Naive thymus-derived CD4-positive, alpha-beta T cell (primary cell): ENCODE data around the gene OR6C6. TPM values are rescaled to one million over a fixed set of nuclear protein-coding genes. Genes with fewer than 3 reads are reported as not detected.

Experiments used
- ATAC-seq: fragments of 150-1000 bp; cut with Tn5 transposase; 2 replicates; pipeline ENCODE4 v1.10.0; 2021; ENCODE audit warnings: mild to moderate bottlenecking, moderate library complexity
- CTCF ChIA-PET: fragments of 350-600 bp; sonication (Branson Sonifier 250); formaldehyde crosslinking; loops from one replicate; lab custom pipeline; 2021; ENCODE audit warnings: antibody characterized with exemption; lab: Charles Lee
- POLR2A ChIA-PET: fragments of 350-600 bp; sonication (Branson Sonifier 250); formaldehyde crosslinking; loops from one replicate; lab custom pipeline; 2021; ENCODE audit warnings: antibody characterized with exemption, inconsistent platforms; lab: Charles Lee
- DNase-seq, 9 donors: peaks; one replicate each; pipeline versions ENCODE4 v3.0.0 to v3.0.0-alpha.2; 2020 to 2022; ENCODE audit warnings: mixed read lengths in 1 of 9
- H3K27ac ChIP-seq: one replicate; pipeline ENCODE4 v1.7.0; 2013; ENCODE audit warnings: mild to moderate bottlenecking, low read depth, low read length, moderate library complexity
- H3K27me3 ChIP-seq, 2 donors: one replicate each; pipeline ENCODE4 v1.7.0; 2013; ENCODE audit warnings: low read length in 2 of 2, mild to moderate bottlenecking in 2 of 2, moderate library complexity in 2 of 2; ENCODE audit not compliant: control insufficient read depth in 2 of 2, insufficient read depth in 2 of 2
- H3K36me3 ChIP-seq, 3 experiments: 1 replicate in 2 of 3; 2 replicates in 1 of 3; pipeline ENCODE4 v1.7.0; 2013; ENCODE audit warnings: low read length in 3 of 3, mild to moderate bottlenecking in 3 of 3, moderate library complexity in 1 of 3; ENCODE audit not compliant: insufficient read depth in 3 of 3, control insufficient read depth in 2 of 3
- H3K4me1 ChIP-seq, 2 donors: one replicate each; pipeline ENCODE4 v1.7.0; 2013; ENCODE audit warnings: low read length in 2 of 2, mild to moderate bottlenecking in 2 of 2, moderate library complexity in 1 of 2; ENCODE audit not compliant: control insufficient read depth in 2 of 2, insufficient read depth in 2 of 2
- H3K4me3 ChIP-seq: 2 replicates; pipeline ENCODE4 v1.7.0; 2013; ENCODE audit warnings: mild to moderate bottlenecking, low read length
- H3K9me3 ChIP-seq, 3 experiments: 1 replicate in 2 of 3; 2 replicates in 1 of 3; pipeline ENCODE4 v1.7.0; 2013; ENCODE audit warnings: low read length in 3 of 3; ENCODE audit not compliant: control insufficient read depth in 2 of 3
- H3K27ac Mint-ChIP-seq, 9 donors: one replicate each; pipeline ENCODE4 v1.8.0; 2020 to 2022; ENCODE audit warnings: mixed read lengths in 9 of 9, mild to moderate bottlenecking in 8 of 9, moderate library complexity in 5 of 9, inconsistent platforms in 2 of 9
- H3K27me3 Mint-ChIP-seq, 5 donors: one replicate each; pipeline ENCODE4 v1.8.0; 2021 to 2022; ENCODE audit warnings: mixed read lengths in 5 of 5, mild to moderate bottlenecking in 1 of 5
- H3K36me3 Mint-ChIP-seq, 5 donors: one replicate each; pipeline ENCODE4 v1.8.0; 2020 to 2022; ENCODE audit warnings: mixed read lengths in 5 of 5, mild to moderate bottlenecking in 3 of 5, inconsistent platforms in 1 of 5
- H3K4me1 Mint-ChIP-seq, 7 donors: one replicate each; pipeline ENCODE4 v1.8.0; 2020 to 2022; ENCODE audit warnings: mixed read lengths in 7 of 7, mild to moderate bottlenecking in 3 of 7, inconsistent platforms in 1 of 7
- H3K4me3 Mint-ChIP-seq, 10 donors: one replicate each; pipeline ENCODE4 v1.8.0; 2020 to 2022; ENCODE audit warnings: mild to moderate bottlenecking in 10 of 10, mixed read lengths in 10 of 10, moderate library complexity in 6 of 10, inconsistent platforms in 2 of 10
- H3K9me3 Mint-ChIP-seq, 11 donors: one replicate each; pipeline ENCODE4 v1.8.0; 2020 to 2022; ENCODE audit warnings: mixed read lengths in 11 of 11, mild to moderate bottlenecking in 4 of 11, inconsistent platforms in 1 of 11, moderate library complexity in 1 of 11
- intact Hi-C, 2 donors: fragments of 100-400 bp; cut with micrococcal nuclease; formaldehyde crosslinking; loops; one replicate each; pipeline ENCODE4 v1.15.1; 2023
- polyA plus RNA-seq, 2 donors: library from polyadenylated mRNA; unstranded; fragments of 300-500 nt; fragmentation: Illumina TruSeq; gene quantifications; one replicate each; pipeline ENCODE4 v1.2.3, GENCODE V29; 2021
- total RNA-seq, 6 experiments: library from RNA in 5 of 6; stranded (reverse) in 5 of 6; gene quantifications; 1 replicate in 5 of 6; 2 replicates in 1 of 6; pipeline ENCODE4 v1.2.3 and lab custom pipeline; 2021 to 2026

OR6C6 gene
- total and polyA plus RNA-seq, 7 experiments from 2014 or later = not detected

DNA sequence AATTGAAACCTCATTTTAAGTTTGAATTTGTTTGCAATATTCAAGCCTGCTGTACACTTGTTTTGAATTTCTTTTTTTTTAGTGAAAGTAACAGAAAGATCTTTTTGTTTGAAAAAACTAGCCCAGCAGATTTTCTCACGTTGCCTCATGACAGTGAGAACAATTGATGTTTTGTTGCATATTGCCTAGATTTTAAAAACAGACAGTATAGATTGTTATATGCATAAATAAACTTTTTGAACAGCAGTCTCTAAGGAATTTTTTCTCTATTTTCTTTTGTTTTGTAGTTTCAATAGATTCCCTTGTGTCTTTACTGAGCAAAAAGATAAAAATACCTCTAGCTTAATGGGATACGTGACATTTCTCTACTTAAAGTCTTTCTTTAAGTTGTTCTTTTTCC lies 15.4 kb downstream of the OR6C6 start:
- no peaks in the 10 kb centered on the region for H3K9me3 ChIP-seq
- no peak overlapping the region for H3K4me3 ChIP-seq
- Mint-ChIP-seq H3K27ac (no peak overlapping the region), H3K9me3 (peaks cover 0 to 10% (median 0%) of the 10 kb centered on the region in 11 donors), H3K36me3 (no peaks in the 10 kb centered on the region), H3K4me1 (no peaks in the 10 kb centered on the region), H3K4me3 (no peak overlapping the region), H3K27me3 (peaks cover 0 to 44% (median 33%) of the 10 kb centered on the region in 5 donors)
- H3K4me1 ChIP-seq = no peaks in the 10 kb centered on the region
- H3K27ac ChIP-seq = no peak overlapping the region
- no peak for DNase-seq
- POLR2A ChIA-PET = no interaction called here
- intact Hi-C loops = no loop called here
- H3K27me3 ChIP-seq = peaks cover 0 to 4% of the 10 kb centered on the region in 2 donors
- H3K36me3 ChIP-seq = no peaks in the 10 kb centered on the region
- ATAC-seq = no peak
- CTCF ChIA-PET = no interaction called here

DNA sequence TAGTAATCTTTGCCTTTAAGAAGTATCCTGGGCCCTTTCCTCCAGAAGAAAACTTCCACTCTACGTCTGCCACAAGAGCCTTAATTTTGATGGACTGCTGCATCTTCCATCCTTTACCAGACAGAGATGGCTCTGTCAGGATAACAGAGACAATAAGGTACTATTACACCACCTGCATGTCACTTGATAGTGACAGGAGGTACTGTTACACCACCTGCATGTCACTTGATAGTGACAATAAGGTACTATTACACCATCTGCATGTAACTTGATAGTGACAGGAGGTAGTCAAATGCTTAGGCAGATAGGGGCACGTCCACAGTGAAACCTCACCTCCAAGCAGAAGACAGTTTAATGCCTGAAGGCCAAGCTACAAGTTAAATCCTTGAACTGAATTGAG lies 38.1 kb downstream of the OR6C6 start:
- Mint-ChIP-seq H3K27me3 (peaks cover 3 to 29% (median 9%) of the 10 kb centered on the region in 5 donors), H3K27ac (no peak overlapping the region), H3K4me3 (no peak overlapping the region), H3K9me3 (no peaks in the 10 kb centered on the region), H3K4me1 (no peaks in the 10 kb centered on the region), H3K36me3 (no peaks in the 10 kb centered on the region)
- H3K9me3 ChIP-seq = no peaks in the 10 kb centered on the region
- no peaks in the 10 kb centered on the region for H3K4me1 ChIP-seq
- POLR2A ChIA-PET = no interaction called here
- no peak for DNase-seq
- peaks cover 0 to under 1% of the 10 kb centered on the region in 2 donors for H3K27me3 ChIP-seq
- no peak for ATAC-seq
- H3K4me3 ChIP-seq = no peak overlapping the region
- H3K27ac ChIP-seq = no peak overlapping the region
- CTCF ChIA-PET = no interaction called here
- no peaks in the 10 kb centered on the region for H3K36me3 ChIP-seq
- intact Hi-C loops = no loop called here

DNA sequence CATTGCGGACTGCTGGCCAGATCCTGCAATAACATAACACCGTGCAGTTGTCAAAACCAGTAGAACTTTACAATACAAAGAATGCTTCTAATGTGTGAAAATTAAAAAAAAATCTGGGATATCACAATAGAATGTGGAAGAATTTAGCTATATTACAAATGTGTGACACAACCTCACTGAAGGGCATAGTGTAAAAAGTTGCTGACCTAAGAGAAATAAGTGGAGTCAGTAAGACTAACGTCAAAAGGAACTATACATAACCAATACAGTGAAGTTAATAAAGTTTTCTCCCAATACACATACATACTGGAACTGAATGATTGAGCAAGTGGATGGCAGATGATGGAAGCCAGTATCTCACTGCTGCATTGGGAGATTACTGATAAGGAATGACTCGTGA lies 39.5 kb downstream of the OR6C6 start:
- H3K27me3 ChIP-seq = peaks cover 0 to 5% of the 10 kb centered on the region in 2 donors
- no peaks in the 10 kb centered on the region for H3K9me3 Mint-ChIP-seq
- H3K36me3 ChIP-seq = no peaks in the 10 kb centered on the region
- no peaks in the 10 kb centered on the region for H3K9me3 ChIP-seq
- DNase-seq (no peak), ATAC-seq (no peak)
- H3K4me3 ChIP-seq = no peak overlapping the region
- H3K27me3 Mint-ChIP-seq = peaks cover 3 to 21% (median 9%) of the 10 kb centered on the region in 5 donors
- H3K36me3 Mint-ChIP-seq = no peaks in the 10 kb centered on the region
- H3K27ac Mint-ChIP-seq = no peak overlapping the region
- no peak overlapping the region for H3K4me3 Mint-ChIP-seq
- ChIA-PET POLR2A (no interaction called here), CTCF (no interaction called here)
- intact Hi-C loops = no loop called here
- no peaks in the 10 kb centered on the region for H3K4me1 Mint-ChIP-seq
- H3K27ac ChIP-seq = no peak overlapping the region
- H3K4me1 ChIP-seq = no peaks in the 10 kb centered on the region

DNA sequence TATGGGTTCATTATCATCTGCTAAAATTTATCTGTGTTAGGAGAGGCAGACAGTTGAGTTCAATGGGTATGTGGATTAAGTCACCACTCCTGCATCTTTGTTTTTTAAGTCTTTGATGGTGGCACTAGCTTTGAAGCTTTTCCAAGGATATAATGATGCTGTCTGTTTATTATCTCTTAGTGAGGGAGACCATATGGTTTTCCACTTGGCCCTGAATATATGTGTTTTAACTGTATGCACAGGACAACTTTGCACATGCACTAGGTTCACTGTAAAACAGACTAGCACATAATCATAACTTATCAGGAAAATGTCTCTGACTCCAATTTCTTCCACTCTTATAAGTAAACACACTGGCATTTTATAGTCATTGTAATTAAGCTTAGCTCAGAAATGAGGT lies 43.1 kb downstream of the OR6C6 start:
- Histone ChIP-seq H3K4me1 (no peaks in the 10 kb centered on the region), H3K9me3 (no peaks in the 10 kb centered on the region), H3K27ac (no peak overlapping the region), H3K4me3 (no peak overlapping the region), H3K27me3 (peaks cover 0 to 5% of the 10 kb centered on the region in 2 donors), H3K36me3 (no peaks in the 10 kb centered on the region)
- intact Hi-C loops = no loop called here
- Mint-ChIP-seq H3K4me1 (no peaks in the 10 kb centered on the region), H3K9me3 (no peaks in the 10 kb centered on the region), H3K27ac (no peak overlapping the region), H3K36me3 (peaks cover 0 to 3% (median 0%) of the 10 kb centered on the region in 5 donors), H3K4me3 (no peak overlapping the region), H3K27me3 (peaks cover 11 to 26% (median 15%) of the 10 kb centered on the region in 5 donors)
- ChIA-PET CTCF (no interaction called here), POLR2A (no interaction called here)
- no peak for DNase-seq
- ATAC-seq = no peak

DNA sequence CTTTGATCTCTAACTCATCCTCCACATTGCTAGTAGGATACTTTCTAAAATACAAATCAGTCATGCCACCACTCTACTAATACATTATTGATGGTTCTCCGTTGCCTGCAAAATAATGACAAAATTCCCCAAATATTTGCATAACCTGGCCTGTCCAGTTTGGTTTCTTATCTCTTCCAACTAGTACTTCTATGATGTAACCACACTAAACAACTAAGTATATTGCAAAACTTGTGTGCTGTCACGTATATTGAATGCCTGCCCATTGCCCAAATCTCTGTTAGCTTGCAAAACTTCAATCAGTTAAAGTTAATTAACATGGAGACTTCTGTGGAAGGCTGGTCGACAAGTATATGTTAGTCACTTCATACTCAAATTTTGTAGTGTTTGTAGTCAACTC lies 45.4 kb downstream of the OR6C6 start:
- no peak overlapping the region for H3K27ac Mint-ChIP-seq
- no peak for ATAC-seq
- H3K9me3 Mint-ChIP-seq = no peaks in the 10 kb centered on the region
- H3K36me3 ChIP-seq = no peaks in the 10 kb centered on the region
- no peak for DNase-seq
- H3K36me3 Mint-ChIP-seq = peaks cover 0 to 3% (median 0%) of the 10 kb centered on the region in 5 donors
- H3K4me3 ChIP-seq = no peak overlapping the region
- ChIA-PET CTCF (no interaction called here), POLR2A (no interaction called here)
- no peaks in the 10 kb centered on the region for H3K9me3 ChIP-seq
- H3K4me1 Mint-ChIP-seq = no peaks in the 10 kb centered on the region
- H3K4me1 ChIP-seq = no peaks in the 10 kb centered on the region
- peaks cover 23 to 33% (median 27%) of the 10 kb centered on the region in 5 donors for H3K27me3 Mint-ChIP-seq
- intact Hi-C loops = no loop called here
- peaks cover 0 to 5% of the 10 kb centered on the region in 2 donors for H3K27me3 ChIP-seq
- no peak overlapping the region for H3K4me3 Mint-ChIP-seq
- H3K27ac ChIP-seq = no peak overlapping the region

DNA sequence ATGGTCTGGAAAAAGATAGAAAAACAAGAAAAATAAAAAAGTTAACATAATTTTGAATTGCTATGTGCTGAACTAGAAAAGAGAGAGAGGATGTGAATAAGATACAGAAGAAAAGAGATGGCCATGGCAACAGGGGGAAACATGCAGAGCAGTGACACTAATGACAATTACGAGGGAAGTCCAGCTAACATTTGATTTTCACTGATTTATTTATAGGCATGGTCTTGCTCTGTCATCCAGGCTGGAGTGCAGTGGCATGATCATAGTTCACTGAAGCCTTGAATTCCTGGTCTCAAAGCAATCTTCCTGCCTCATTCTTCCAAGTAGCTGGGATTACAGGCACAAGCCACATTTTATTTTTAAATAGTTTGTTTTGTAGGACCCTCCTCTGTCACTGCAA lies 50.2 kb downstream of the OR6C6 start:
- no peaks in the 10 kb centered on the region for H3K36me3 ChIP-seq
- Mint-ChIP-seq H3K4me3 (no peak overlapping the region), H3K9me3 (no peaks in the 10 kb centered on the region), H3K4me1 (no peaks in the 10 kb centered on the region), H3K27me3 (peaks cover 18 to 34% (median 33%) of the 10 kb centered on the region in 5 donors), H3K27ac (no peak overlapping the region), H3K36me3 (peaks cover 0 to 3% (median 0%) of the 10 kb centered on the region in 5 donors)
- no peak for ATAC-seq
- no peak for DNase-seq
- H3K9me3 ChIP-seq = no peaks in the 10 kb centered on the region
- peaks cover 0 to 3% of the 10 kb centered on the region in 2 donors for H3K27me3 ChIP-seq
- no peaks in the 10 kb centered on the region for H3K4me1 ChIP-seq
- CTCF ChIA-PET = no interaction called here
- H3K27ac ChIP-seq = no peak overlapping the region
- no peak overlapping the region for H3K4me3 ChIP-seq
- POLR2A ChIA-PET = no interaction called here
- intact Hi-C loops = no loop called here

DNA sequence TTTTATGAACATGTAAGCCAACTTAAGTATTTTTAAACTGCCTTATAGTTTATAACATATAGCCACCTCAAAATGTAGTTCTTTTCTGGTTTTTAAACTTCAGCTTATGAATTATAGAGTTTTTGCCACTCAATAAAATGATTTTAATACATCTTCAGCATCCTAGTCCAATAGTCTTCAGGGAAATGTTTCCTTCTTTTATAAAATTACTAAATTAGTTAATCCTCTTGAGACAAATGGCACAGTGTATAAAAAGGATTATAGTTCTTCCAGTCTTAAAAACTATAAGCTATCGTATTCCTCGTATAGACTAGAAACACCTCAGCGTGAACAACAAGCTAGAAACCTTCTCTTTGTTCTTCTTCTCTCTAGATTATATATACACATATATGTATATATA lies 52.1 kb downstream of the OR6C6 start, which contains the start of gene OR6C74:
Gene OR6C74, plus strand, starts transcription at position 301 of the 400 bp plus-strand sequence. CDS start 2,679 bp downstream, outside the sequence.
- CTCF ChIA-PET = interaction anchor here (0.5 to 0.6 kb wide), 2 partner anchors 55 to 1053 kb away, joined by 3 read pairs; no protein-coding TSS in a partner anchor
- DNase-seq (no peak), ATAC-seq (no peak)
- no peak within 1 kb of the TSS for H3K4me3 Mint-ChIP-seq
- intact Hi-C loops = no loop called here
- POLR2A ChIA-PET = no interaction called here
- no peak within 1 kb of the TSS for H3K27ac Mint-ChIP-seq
- peaks cover 18 to 33% (median 29%) of the 10 kb centered on the region in 5 donors for H3K27me3 Mint-ChIP-seq
- H3K36me3 Mint-ChIP-seq = no peaks in the 10 kb centered on the region
- Histone ChIP-seq H3K27ac (no peak within 1 kb of the TSS), H3K27me3 (peaks cover 0 to 3% of the 10 kb centered on the region in 2 donors), H3K4me3 (no peak within 1 kb of the TSS), H3K4me1 (no peaks in the 10 kb centered on the region), H3K9me3 (no peaks in the 10 kb centered on the region), H3K36me3 (no peaks in the 10 kb centered on the region)
- H3K9me3 Mint-ChIP-seq = peaks cover 0 to 1% (median 0%) of the 10 kb centered on the region in 11 donors
- no peaks in the 10 kb centered on the region for H3K4me1 Mint-ChIP-seq
